ES-I3 (cell line): Measurements from ENCODE around the gene GALNT17.

Experiments used
- H3K36me3 ChIP-seq: 2 replicates; pipeline ENCODE4 v1.6.1; 2013; ENCODE audit warnings: mild to moderate bottlenecking, low read length, control low read depth, moderate library complexity; ENCODE audit not compliant: insufficient read depth
- H3K4me1 ChIP-seq: 2 replicates; pipeline ENCODE4 v1.6.1; 2013; ENCODE audit warnings: mild to moderate bottlenecking, control low read depth, low read length; ENCODE audit not compliant: insufficient read depth
- H3K9ac ChIP-seq: 2 replicates; pipeline ENCODE4 v1.6.1; 2013; ENCODE audit warnings: low read depth, mild to moderate bottlenecking, low read length, moderate library complexity
- H3K9me3 ChIP-seq: 2 replicates; pipeline ENCODE4 v1.6.1; 2013; ENCODE audit warnings: mild to moderate bottlenecking, low read length, moderate library complexity; ENCODE audit not compliant: control insufficient read depth, insufficient read depth

GALNT17 gene

GRCh38 chr7:71264005-71264404 lies 132.1 kb downstream of the GALNT17 start:
- Histone ChIP-seq H3K4me1 (peaks cover 7% of the 10 kb centered on the region), H3K9ac (no peak overlapping the region), H3K36me3 (no peaks in the 10 kb centered on the region), H3K9me3 (0 out of 2 replicates have a peak, but pooled peaks cover 3% of the 10 kb centered on the region)

- Histone ChIP-seq H3K9me3 (0 out of 2 replicates have a peak, but pooled peaks cover 3% of the 10 kb centered on the region), H3K4me1 (peaks cover 7% of the 10 kb centered on the region), H3K36me3 (no peaks in the 10 kb centered on the region), H3K9ac (no peak overlapping the region)
These were observed 135.0 kb downstream of the GALNT17 start for GRCh38 chr7:71266912-71267311.

GRCh38 chr7:71267734-71268469 lies 136.0 kb downstream of the GALNT17 start:
- Histone ChIP-seq H3K4me1 (peaks cover 7% of the 10 kb centered on the region), H3K9me3 (0 out of 2 replicates have a peak, but pooled peaks cover 3% of the 10 kb centered on the region), H3K9ac (no peak overlapping the region), H3K36me3 (no peaks in the 10 kb centered on the region)

GRCh38 chr7:71270558-71270957 lies 138.6 kb downstream of the GALNT17 start:
- H3K9ac ChIP-seq, result no peak overlapping the region
- H3K4me1 ChIP-seq, result peaks cover 7% of the 10 kb centered on the region
- no peaks in the 10 kb centered on the region for H3K36me3 ChIP-seq
- H3K9me3 ChIP-seq, result 0 out of 2 replicates have a peak, but pooled peaks cover 3% of the 10 kb centered on the region

GRCh38 chr7:71271203-71271602 lies 139.3 kb downstream of the GALNT17 start:
- H3K9me3 ChIP-seq, result peaks cover 3% of the 10 kb centered on the region; the same call in 1 of the 2 replicates
- H3K36me3 ChIP-seq, result no peaks in the 10 kb centered on the region
- peaks cover 7% of the 10 kb centered on the region for H3K4me1 ChIP-seq
- no peak overlapping the region for H3K9ac ChIP-seq

- Histone ChIP-seq H3K36me3 (no peaks in the 10 kb centered on the region), H3K4me1 (no peaks in the 10 kb centered on the region), H3K9me3 (peaks cover 3% of the 10 kb centered on the region; the same call in 1 of the 2 replicates), H3K9ac (no peak overlapping the region)
These were observed 140.9 kb downstream of the GALNT17 start for GRCh38 chr7:71272509-71273490.

GRCh38 chr7:71278257-71278656 lies 146.3 kb downstream of the GALNT17 start:
- no peaks in the 10 kb centered on the region for H3K36me3 ChIP-seq
- H3K4me1 ChIP-seq, result no peaks in the 10 kb centered on the region

GRCh38 chr7:71281261-71281660 lies 149.3 kb downstream of the GALNT17 start:
- no peaks in the 10 kb centered on the region for H3K9me3 ChIP-seq
- peaks cover 13% of the 10 kb centered on the region for H3K4me1 ChIP-seq
- H3K36me3 ChIP-seq, result no peaks in the 10 kb centered on the region
- H3K9ac ChIP-seq, result no peak overlapping the region

More at GRCh38 chr7:71278257-71278656, 146.3 kb downstream of the GALNT17 start:
- Histone ChIP-seq H3K9ac (no peak overlapping the region), H3K9me3 (peaks cover 3% of the 10 kb centered on the region; the same call in 1 of the 2 replicates)

GRCh38 chr7:71283802-71284201 lies 151.9 kb downstream of the GALNT17 start:
- H3K9me3 ChIP-seq, result no peaks in the 10 kb centered on the region
- no peak overlapping the region for H3K9ac ChIP-seq
- H3K4me1 ChIP-seq, result peaks cover 16% of the 10 kb centered on the region
- no peaks in the 10 kb centered on the region for H3K36me3 ChIP-seq

GRCh38 chr7:71285571-71286145 lies 153.7 kb downstream of the GALNT17 start:
- Histone ChIP-seq H3K4me1 (peaks cover 16% of the 10 kb centered on the region), H3K36me3 (no peaks in the 10 kb centered on the region), H3K9me3 (no peaks in the 10 kb centered on the region), H3K9ac (no peak overlapping the region)

GRCh38 chr7:71286336-71286735 lies 154.4 kb downstream of the GALNT17 start:
- no peaks in the 10 kb centered on the region for H3K36me3 ChIP-seq
- H3K9ac ChIP-seq, result no peak overlapping the region
- H3K4me1 ChIP-seq, result peaks cover 16% of the 10 kb centered on the region
- no peaks in the 10 kb centered on the region for H3K9me3 ChIP-seq

- no peak overlapping the region for H3K9ac ChIP-seq
- no peaks in the 10 kb centered on the region for H3K9me3 ChIP-seq
- no peaks in the 10 kb centered on the region for H3K36me3 ChIP-seq
- peaks cover 16% of the 10 kb centered on the region for H3K4me1 ChIP-seq
These were observed 155.0 kb downstream of the GALNT17 start for GRCh38 chr7:71286924-71287323.

GRCh38 chr7:71290452-71290851 lies 158.5 kb downstream of the GALNT17 start:
- Histone ChIP-seq H3K9me3 (no peaks in the 10 kb centered on the region), H3K36me3 (no peaks in the 10 kb centered on the region; the same call in 1 of the 2 replicates), H3K4me1 (peaks cover 10% of the 10 kb centered on the region), H3K9ac (no peak overlapping the region)

GRCh38 chr7:71298378-71298777 lies 166.4 kb downstream of the GALNT17 start:
- Histone ChIP-seq H3K4me1 (peaks cover 9% of the 10 kb centered on the region), H3K36me3 (no peaks in the 10 kb centered on the region), H3K9me3 (no peaks in the 10 kb centered on the region), H3K9ac (no peak overlapping the region)
